Activated T-helper 1 cell treated with Interleukin-2 at 50 U/mL for 16 hours (primary cell): Measurements from ENCODE around the gene NDC80.
"Not testable (repeated sequence)": the region's sequence is repeated elsewhere in the genome, so short reads cannot be mapped to it uniquely, and the experiment has no call there.

Source experiments
- DNase-seq: peaks from one replicate; pipeline ENCODE4 v3.0.0-alpha.2; 2020; ENCODE audit warnings: low read depth

NDC80 gene

GRCh38 chr18:2571200-2572170 is at the start of gene NDC80, which contains the start of gene METTL4:
Gene NDC80 (plus strand): TSS chr18:2571557. CDS start chr18:2572986, 1,429 bp downstream.
Gene METTL4 (minus strand): TSS chr18:2571505. CDS start chr18:2567216, 4,289 bp downstream.
- DNase-seq = peak; percentile 72

GRCh38 chr18:2522112-2522511 is 49.2 kb upstream of the NDC80 start:
- DNase-seq = no peak

- not testable (repeated sequence) for DNase-seq
Observed at GRCh38 chr18:2524794-2525198, 46.6 kb upstream of the NDC80 start.

GRCh38 chr18:2526329-2526728 is 45.0 kb upstream of the NDC80 start:
- DNase-seq = no peak

GRCh38 chr18:2529154-2529553 is 42.2 kb upstream of the NDC80 start:
- DNase-seq = no peak

- no peak for DNase-seq
Observed at GRCh38 chr18:2531751-2532150, 39.6 kb upstream of the NDC80 start.

GRCh38 chr18:2532797-2533196 is 38.6 kb upstream of the NDC80 start:
- DNase-seq = no peak

GRCh38 chr18:2534906-2535305 is 36.5 kb upstream of the NDC80 start:
- no peak for DNase-seq

GRCh38 chr18:2535419-2535910 is 35.9 kb upstream of the NDC80 start:
- no peak for DNase-seq

GRCh38 chr18:2536063-2536462 is 35.3 kb upstream of the NDC80 start:
- no peak for DNase-seq

- DNase-seq = no peak
Observed at GRCh38 chr18:2536493-2536892, 34.9 kb upstream of the NDC80 start.

- no peak for DNase-seq
Observed at GRCh38 chr18:2537296-2537695, 34.1 kb upstream of the NDC80 start.

- no peak for DNase-seq
Observed at GRCh38 chr18:2538236-2538635, 33.1 kb upstream of the NDC80 start.

GRCh38 chr18:2538844-2539243 is 32.5 kb upstream of the NDC80 start:
- no peak for DNase-seq

GRCh38 chr18:2540575-2540974 is 30.8 kb upstream of the NDC80 start:
- DNase-seq = no peak

- not testable (repeated sequence) for DNase-seq
Observed at GRCh38 chr18:2541925-2542563, 29.3 kb upstream of the NDC80 start.

GRCh38 chr18:2545155-2545554 is 26.2 kb upstream of the NDC80 start:
- DNase-seq = no peak

GRCh38 chr18:2547477-2548087 is 23.8 kb upstream of the NDC80 start:
- no peak for DNase-seq

- no peak for DNase-seq
Observed at GRCh38 chr18:2549462-2549861, 21.9 kb upstream of the NDC80 start.

GRCh38 chr18:2551425-2551824 is 19.9 kb upstream of the NDC80 start:
- no peak for DNase-seq

GRCh38 chr18:2554696-2555095 is 16.7 kb upstream of the NDC80 start:
- no peak for DNase-seq

GRCh38 chr18:2555895-2556294 is 15.5 kb upstream of the NDC80 start:
- DNase-seq = no peak

GRCh38 chr18:2557536-2557935 is 13.8 kb upstream of the NDC80 start:
- DNase-seq = no peak
